Astrocyte of the hippocampus (primary cell): Measurements from ENCODE around the gene STAU1.
"Not testable (repeated sequence)": the region's sequence is repeated elsewhere in the genome, so short reads cannot be mapped to it uniquely, and the experiment has no call there.

Experiments
- DNase-seq: peaks from one replicate; pipeline ENCODE4 v3.0.0; 2011; ENCODE audit warnings: low read depth, low spot score

STAU1 gene

GRCh38 chr20:49118307-49118706 is 69.8 kb downstream of the STAU1 start:
- DNase-seq: no peak

GRCh38 chr20:49115564-49115963 is 72.6 kb downstream of the STAU1 start:
- peak; percentile 87 for DNase-seq

- DNase-seq: peak; percentile 65
These were observed 75.4 kb downstream of the STAU1 start for GRCh38 chr20:49112596-49113274.

DNA sequence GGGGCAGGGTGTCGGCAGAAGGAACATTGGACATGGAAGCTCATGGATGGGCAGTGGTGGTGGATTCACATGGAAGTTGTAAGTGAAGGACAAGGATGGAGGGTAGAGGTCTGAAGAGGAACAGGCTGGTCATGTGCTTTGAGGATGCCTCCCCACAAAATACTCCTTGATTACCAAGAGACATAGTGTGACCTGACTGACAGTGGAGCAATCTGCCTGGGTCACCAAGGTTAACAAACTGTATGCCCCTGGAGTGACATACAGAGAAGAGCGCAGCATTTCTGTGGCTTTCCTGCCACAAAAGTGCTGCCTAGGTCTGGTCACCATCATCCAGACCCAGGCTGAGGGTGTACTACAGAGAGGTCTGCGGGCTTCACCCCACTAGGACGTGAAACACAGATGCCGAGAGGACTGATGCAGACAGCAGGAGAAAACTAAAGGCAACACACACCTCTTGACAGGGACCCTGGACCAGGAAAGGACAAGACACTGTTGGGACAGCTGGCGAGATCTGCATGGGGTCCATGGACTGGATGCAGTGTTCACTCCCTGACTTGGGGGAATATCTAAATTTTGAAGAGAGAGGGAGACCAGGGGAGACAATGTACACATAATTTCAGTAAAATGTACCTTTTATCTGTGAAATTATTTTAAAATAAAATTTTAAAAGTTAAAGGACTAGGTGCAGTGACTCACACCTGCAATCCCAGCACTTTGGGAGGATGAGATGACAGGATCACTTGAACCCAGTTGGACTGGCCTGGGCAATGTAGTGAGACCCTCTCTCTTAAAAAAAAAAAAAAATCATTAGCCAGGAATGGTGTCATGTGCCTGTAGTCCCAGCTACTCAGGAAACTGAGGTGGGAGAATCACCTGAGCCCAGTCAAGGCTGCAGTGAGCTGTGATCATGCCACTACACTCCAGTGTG is 77.1 kb downstream of the STAU1 start:
- DNase-seq: no peak

DNA sequence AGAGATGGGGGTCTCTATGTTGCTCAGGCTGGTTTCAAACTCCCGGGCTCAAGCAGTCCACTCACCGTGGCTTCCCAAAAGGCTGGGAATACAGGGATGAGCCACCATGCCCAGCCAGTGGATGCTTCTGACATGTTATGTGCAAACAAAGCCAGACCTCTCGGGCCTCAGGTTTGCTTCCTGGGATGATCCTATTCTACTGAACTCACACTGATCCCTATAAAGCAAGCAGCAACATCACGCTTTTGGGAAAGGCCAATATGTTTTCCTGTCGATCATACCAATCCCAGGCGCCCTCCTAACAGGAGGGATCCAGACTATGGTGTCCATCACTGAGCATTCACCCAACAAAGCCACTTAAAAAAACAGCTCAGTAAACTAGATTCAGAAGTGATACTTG is 81.8 kb downstream of the STAU1 start:
- no peak for DNase-seq

DNA sequence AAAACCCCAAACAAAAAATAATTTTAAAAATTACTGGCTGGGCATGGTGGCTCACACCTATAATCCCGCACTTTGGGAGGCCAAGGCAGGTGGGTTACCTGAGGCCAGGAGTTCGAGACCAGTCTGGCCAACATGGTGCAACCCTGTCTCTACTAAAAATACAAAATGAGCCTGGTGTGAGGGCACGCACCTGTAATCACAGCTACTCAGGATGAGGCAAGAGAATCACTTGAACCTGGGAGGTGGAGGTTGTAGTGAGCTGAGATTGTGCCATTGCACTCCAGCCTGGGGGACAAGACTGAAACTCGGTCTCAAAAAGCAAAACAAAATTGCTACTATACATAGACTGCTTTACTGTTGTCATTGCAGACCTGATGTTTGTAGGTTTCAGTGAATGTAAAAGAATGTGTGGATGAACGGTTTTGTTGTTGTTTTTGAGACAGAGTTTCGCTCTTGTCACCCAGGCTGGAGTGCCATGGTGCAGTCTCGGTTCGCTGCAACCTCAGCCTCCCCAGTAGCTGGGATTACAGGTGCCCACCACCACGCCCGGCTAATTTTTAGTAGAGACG is 83.1 kb downstream of the STAU1 start:
- DNase-seq: not testable (repeated sequence)

DNA sequence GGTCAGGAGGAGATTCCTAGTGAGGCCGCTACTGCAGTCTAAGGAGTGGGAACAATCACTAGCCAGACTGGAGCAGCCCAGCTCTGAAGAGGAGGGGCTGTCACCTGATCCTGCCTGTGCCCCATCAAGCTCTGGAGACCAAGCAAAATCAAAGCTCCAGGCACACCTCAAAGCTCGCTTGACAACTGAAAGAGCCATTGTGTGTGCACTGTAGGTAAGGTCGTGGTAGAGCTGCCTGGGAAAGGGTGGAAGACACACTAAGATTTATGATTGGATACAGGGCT is 83.8 kb downstream of the STAU1 start:
- no peak for DNase-seq

DNA sequence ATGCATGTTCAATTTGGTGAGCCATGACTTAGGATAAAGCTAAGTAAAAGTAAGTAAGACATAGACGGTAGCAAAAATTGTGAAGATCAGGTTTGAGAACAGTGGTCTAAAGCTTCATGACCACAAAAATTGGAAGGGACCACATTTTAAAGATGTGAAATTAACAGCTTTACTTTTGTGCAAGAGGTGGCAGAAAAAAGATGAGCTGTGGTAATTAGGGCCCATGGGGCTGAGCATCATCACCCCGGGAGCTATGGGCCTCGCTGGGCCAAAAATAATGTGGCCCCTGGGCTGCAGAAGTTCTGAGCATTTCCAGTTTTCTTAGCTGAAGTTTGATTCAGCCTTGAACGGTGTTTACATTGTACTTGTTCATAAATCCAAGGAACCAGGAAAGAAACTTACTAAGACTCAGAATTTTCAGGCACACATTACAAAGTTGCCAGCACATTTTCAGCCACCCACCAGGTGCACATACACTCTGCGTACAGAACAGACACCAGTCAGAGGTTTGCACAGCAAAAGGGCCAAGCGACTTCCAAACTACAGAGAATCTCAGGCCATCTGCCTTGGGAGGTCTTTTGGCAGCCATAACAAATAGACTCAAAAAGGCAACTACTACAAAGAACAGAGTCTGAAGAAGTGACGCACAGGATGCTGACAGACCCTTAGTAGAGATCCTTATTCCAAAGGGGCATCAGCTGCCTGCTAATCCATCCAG is 84.3 kb downstream of the STAU1 start:
- DNase-seq: no peak

- DNase-seq: no peak
These were observed 85.1 kb downstream of the STAU1 start for GRCh38 chr20:49103019-49103418.

DNA sequence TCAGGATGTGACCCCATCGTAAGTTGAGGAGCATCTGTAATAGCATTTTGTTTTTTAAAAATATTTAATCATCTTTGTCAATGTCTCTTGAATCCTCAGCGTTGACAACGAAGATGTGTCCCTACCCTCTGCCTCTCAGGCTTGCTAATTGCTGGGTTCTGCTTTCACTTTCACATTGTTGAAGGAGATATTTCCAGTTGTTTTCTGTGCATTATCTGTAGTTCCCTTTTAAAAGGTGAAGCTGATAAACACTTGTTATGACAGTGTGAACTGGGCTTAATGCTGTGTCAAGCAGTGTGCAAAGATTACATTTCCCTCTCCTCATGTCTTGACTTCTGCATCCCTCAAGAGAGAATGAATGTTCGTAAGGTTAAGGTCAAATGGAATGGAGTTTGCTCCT is 87.2 kb downstream of the STAU1 start:
- DNase-seq: no peak

DNA sequence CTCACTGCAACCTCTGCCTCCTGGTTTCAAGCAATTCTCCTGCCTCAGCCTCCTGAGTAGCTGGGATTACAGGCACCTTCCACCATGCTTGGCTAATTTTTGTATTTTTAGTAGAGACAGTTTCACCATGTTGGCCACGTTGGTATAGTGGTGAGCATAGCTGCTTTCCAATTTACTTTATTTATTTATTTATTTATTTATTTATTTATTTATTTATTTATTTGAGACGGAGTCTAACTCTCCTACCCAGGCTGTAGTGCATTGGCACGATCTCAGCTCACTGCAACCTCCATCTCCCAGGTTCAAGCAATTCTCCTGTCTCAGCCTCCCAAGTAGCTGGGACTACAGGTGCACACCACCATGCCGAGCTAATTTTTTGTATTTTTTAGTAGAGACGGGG is 87.8 kb downstream of the STAU1 start:
- not testable (repeated sequence) for DNase-seq

GRCh38 chr20:49099011-49099410 is 89.1 kb downstream of the STAU1 start:
- no peak for DNase-seq

GRCh38 chr20:49098136-49098535 is 90.0 kb downstream of the STAU1 start:
- DNase-seq: no peak

DNA sequence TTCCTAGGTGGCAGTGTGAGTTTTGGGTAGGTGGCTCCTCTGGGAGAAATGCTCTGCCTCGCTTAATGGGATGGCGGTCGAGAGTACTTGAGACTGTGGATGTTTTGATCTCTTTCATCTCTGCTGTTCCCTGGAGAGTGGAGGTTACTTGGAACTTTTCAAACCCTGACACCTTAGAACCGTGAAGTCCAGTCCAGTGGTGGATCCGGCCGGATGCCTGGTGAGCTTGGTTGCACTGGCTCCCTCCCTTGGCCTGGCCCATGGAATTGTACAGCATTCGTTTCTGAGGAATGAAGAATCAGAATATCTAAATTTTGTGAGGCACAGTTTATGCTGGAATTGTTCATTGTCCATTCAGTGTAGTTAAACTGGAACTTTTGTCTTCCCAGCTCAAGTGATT is 91.0 kb downstream of the STAU1 start:
- no peak for DNase-seq

GRCh38 chr20:49096203-49096730 is 91.9 kb downstream of the STAU1 start:
- no peak for DNase-seq

DNA sequence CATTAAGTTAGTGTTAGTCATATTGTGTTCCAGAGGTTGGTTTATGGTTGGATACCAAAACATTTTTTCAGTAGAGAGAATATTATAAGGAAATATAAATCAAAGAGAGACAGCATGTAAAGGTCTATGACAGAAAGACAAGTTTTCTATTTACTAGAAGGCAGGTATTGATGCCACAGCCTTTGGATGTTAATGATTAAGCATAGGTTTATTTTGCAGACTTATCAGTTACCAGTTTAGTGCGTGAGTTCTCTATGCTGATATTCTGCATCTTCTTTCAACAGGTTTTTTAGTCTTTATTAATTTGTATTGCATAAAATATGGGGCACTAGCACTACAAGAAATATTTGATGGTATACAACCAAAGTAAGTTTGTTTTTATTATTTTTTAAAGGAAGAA is 96.4 kb downstream of the STAU1 start:
- no peak for DNase-seq

GRCh38 chr20:49091104-49091503 is 97.0 kb downstream of the STAU1 start:
- no peak for DNase-seq

- not testable (repeated sequence) for DNase-seq
These were observed 105.8 kb downstream of the STAU1 start for GRCh38 chr20:49082295-49082694.

GRCh38 chr20:49078310-49078709 is 109.8 kb downstream of the STAU1 start:
- no peak for DNase-seq

GRCh38 chr20:49074521-49074920 is 113.6 kb downstream of the STAU1 start:
- no peak for DNase-seq
